NCI-H2029 treated with DMSO at 0.1 percent for 48 hours (cell line): ENCODE results near the gene LCN12.
A peak's percentile ranks its signal among the peaks of the same experiment; 100 is the strongest.

ENCODE experiments used
- DNase-seq: peaks from one replicate; lab custom pipeline; 2025; lab: John Stamatoyannopoulos, UW

LCN12 gene

GRCh38 chr9:136945333-136946227, 6.5 kb upstream of the LCN12 start:
- no peak for DNase-seq

GRCh38 chr9:136946228-136947027, 5.6 kb upstream of the LCN12 start:
- no peak for DNase-seq

- DNase-seq: no peak
These were observed 4.8 kb upstream of the LCN12 start for GRCh38 chr9:136947028-136947891.

GRCh38 chr9:136947955-136948510, 4.0 kb upstream of the LCN12 start:
- DNase-seq: no peak

GRCh38 chr9:136949239-136949816, 2.7 kb upstream of the LCN12 start:
- no peak for DNase-seq

- DNase-seq: peak; percentile 67
These were observed 2.0 kb upstream of the LCN12 start for GRCh38 chr9:136949817-136950655.

DNA sequence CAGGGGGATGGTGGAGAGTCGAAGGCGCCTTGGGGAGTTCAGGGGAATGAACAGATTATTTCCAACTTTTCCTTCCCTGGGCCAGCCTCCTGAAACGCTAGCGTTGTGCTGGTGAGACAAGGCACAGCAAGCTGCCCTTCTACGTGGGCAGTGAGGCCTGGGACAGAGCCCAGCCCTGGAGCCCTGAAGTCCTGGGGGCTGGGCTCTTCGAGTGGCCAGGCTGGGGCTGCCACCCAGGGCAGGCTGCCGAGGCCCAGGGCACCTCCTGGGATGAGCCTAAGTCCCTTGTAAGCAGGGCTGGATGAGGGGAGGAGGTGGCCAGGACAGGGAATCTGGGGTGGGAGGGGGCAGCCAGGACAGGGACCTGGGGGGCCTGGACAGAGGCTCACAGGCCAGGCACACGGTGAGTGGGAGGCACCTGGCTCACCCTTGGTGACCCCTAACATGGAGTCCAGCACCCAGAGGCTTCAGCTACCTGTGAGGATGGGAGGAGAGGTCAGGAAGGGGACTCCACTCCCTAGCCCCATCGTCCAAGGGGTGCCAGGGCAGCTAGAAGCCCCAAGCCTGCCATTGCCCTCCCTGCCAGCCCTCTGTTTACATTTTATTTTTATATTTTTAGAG, 1.3 kb upstream of the LCN12 start:
- no peak for DNase-seq

DNA sequence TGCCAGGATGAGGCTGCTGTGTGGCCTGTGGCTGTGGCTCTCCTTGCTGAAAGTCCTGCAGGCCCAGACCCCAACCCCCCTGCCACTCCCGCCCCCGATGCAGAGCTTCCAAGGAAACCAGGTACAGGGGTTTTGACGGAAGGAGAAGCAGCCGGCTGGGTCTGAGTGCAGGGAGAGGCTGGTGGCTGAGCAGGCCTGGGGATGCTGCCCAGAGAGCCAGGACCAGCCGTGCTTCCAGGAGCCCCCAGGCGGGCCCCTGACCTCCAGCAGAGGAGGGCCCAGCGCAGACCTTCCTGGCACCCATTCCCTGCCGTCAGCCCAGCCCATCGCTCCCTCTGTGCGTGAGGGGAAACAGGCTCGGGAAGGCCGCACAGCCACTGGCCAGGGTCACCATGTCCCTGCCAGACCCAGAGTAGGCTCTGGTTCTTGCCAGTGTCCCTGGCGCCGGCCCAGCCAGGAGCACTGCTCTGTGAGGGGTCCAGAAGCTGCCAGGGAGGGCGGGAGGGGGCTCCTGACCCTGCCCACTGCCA, 313 bp downstream of the LCN12 start:
- no peak for DNase-seq

DNA sequence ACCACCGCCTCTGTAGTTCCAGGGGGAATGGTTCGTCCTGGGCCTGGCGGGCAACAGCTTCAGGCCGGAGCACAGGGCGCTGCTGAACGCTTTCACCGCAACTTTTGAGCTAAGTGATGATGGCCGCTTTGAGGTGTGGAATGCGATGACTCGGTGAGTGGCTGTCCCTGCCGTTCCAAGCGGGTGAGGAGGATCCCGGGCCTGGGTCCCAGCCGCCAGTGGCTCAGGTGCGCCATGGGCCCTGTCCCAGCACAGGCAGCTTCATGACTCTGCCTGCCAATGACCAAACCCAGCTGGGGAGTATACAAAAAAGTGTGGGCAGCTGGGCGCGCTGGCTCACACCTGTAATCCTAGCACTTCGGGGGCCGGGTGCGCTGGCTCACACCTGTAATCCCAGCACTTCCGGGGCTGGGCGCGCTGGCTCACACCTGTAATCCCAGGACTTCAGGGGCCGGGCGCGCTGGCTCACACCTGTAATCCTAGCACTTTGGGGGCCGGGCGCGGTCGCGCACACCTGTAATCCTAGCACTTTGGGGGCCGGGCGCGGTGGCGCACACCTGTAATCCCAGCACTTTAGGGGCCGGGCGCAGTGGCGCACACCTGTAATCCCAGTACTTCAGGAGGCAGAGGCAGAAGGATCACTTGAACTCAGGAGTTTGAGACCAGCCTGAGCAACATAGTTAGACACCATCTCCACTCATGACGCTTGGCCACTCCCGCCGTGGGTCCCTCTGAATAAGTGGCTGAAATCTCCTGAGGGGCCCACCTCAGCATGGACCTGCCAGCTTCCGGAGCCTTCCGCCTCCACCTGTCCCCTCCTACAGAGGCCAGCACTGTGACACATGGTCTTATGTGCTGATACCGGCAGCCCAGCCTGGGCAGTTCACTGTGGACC, 1.1 kb downstream of the LCN12 start:
- DNase-seq: no peak

GRCh38 chr9:136953771-136954269, 1.7 kb downstream of the LCN12 start:
- DNase-seq: no peak

- DNase-seq: no peak
These were observed 2.4 kb downstream of the LCN12 start for GRCh38 chr9:136954270-136955083.

DNA sequence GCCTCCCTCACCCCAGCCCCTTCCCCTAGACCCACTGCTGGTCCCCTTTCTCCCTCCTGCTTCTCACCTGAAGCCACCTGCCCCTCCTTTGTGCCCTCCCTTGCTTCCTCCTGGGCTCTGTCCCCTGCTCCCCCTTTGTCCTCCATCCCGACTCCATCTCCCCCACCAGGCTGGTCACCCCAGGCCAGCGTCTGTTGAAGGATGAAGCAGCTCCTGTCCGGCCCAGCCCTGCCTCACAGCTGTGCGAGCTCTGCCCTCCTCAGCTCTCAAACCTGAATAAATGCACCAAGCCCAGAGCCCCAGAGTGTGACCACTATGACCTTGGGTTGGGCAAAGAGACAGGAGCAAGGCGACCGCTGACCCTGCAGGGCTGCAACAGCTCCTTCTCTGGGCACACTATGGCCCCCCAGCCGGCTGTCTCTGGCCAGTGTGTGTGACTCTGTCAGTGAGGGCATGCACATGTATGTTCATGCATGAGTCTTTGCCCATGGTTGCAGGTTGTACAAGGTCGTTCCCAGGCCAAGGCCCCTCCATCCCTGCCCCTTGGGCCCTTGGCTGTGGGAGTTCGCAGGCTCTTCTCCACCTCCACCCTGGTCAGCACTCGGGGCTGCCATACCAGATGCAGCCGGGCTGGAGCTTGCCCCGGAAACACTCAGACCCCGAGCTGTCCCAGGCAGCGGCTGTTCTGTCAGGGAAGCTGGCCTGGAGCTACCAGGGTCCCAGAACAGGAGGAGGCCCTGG, 3.3 kb downstream of the LCN12 start:
- no peak for DNase-seq

- DNase-seq: no peak
These were observed 3.9 kb downstream of the LCN12 start for GRCh38 chr9:136955943-136956335.

GRCh38 chr9:136956604-136957003, 4.5 kb downstream of the LCN12 start:
- no peak for DNase-seq

DNA sequence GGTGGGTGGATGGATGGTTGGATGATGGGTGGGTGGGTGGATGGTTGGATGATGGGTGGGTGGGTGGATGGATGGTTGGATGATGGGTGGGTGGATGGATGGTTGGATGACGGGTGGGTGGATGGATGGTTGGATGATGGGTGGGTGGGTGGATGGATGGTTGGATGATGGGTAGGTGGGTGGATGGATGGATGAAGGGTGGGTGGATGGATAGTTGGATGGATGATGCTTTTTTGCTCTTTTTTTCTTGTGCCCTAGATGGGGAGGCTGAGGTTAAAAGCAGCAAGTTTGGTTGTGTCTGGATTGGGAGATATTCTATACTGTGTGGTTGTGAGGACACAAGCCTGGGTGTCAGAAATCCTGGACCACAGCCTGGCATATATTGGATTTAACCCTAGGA, 5.4 kb downstream of the LCN12 start:
- no peak for DNase-seq

GRCh38 chr9:136957901-136958300, 5.8 kb downstream of the LCN12 start:
- DNase-seq: no peak

DNA sequence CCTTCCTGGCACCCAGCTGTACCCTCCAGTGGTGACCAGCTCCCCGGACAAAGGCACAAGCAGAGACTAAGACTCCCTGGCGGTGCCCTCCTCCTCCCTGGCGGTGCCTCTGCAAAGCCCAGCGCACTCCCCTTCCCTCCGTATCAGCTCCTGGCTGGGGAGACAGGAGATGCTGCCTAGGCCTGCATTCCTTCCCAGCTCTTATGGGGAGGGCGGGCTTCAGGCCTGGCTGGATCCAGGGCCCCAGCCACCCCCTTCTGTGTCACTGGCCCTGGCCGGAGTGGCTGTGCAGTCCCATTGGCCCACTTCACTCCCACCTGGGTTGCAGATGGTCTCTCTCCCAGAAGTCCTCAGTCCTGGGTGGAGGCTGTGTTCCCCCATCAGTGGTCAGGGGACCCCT, 6.4 kb downstream of the LCN12 start:
- DNase-seq: no peak
